NOMO-1 treated with DMSO at 0.1 percent for 48 hours (cell line): Measurements from ENCODE around the gene ARL15.
A peak's percentile ranks its signal among the peaks of the same experiment; 100 is the strongest.
"Not testable (repeated sequence)": the region's sequence is repeated elsewhere in the genome, so short reads cannot be mapped to it uniquely, and the experiment has no call there.

Source experiments
- DNase-seq: peaks from one replicate; lab custom pipeline; 2025; ENCODE audit not compliant: unreplicated experiment; lab: John Stamatoyannopoulos, UW

ARL15 gene

DNA sequence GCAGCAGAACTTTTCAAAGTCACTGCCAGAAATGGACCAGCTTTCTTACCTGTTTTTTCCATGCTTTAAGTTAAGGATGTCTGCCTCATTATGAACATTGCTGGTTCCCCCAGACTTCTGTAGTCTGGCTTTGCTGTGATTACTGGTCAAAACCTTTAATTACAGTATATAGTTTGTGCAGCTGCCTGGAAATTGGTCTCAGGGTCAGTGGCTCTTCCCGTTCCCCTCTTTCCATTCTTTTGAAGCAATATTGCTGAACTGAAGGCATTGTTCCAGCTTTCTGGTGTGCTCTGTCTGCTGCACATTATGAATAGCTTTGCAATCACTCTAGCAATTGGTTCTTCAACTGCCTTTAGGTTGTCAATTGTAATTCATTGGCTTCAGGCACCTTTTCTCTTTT lies 206.5 kb downstream of the ARL15 start:
- no peak for DNase-seq

DNA sequence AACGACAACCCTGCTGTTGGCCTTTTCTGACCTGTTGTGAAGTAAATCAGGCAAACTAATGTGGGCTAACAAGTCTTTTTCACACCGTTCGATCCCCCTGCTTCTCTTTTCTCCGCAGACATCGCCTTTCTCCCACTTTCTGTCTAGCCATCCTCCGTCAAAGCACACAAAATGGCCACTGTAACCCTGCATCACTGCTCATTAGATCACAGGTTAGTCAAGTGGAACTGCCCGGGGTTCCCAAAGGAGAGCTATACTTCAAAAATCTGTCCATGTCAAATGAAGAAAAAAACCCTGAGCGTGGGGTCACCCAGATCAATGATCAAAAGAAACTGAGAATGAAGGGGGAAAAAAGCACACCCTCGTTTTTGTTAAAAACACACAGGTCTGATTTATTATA lies 212.1 kb downstream of the ARL15 start:
- no peak for DNase-seq

- DNase-seq, result peak; percentile 4
These were observed 214.4 kb downstream of the ARL15 start for GRCh38 chr5:54095969-54096368.

DNA sequence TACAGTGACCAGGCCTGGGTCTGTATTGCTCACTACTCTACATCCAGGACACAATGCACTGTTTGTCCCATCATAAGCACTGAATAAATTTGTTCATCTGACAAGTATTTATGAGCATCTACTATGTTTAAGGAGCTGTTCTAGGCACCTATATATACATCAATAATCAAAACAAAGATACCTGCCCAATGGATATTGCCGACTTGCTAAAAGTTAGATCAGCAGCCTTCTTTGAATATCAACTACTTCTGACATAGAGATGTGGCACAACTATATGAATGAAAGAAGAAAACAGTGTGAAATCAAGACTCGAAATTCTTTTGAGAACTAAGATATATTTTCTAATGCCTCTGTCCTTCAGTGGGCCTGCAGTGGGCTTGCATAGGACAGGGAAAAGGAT lies 215.7 kb downstream of the ARL15 start:
- no peak for DNase-seq

- no peak for DNase-seq
These were observed 216.5 kb downstream of the ARL15 start for GRCh38 chr5:54093861-54094260.

- no peak for DNase-seq
These were observed 217.3 kb downstream of the ARL15 start for GRCh38 chr5:54093081-54093492.

GRCh38 chr5:54091307-54092130 lies 218.9 kb downstream of the ARL15 start:
- DNase-seq, result no peak

GRCh38 chr5:54090495-54091120 lies 219.8 kb downstream of the ARL15 start:
- DNase-seq, result no peak

GRCh38 chr5:54088081-54088480 lies 222.3 kb downstream of the ARL15 start:
- DNase-seq, result no peak

- no peak for DNase-seq
These were observed 222.9 kb downstream of the ARL15 start for GRCh38 chr5:54087436-54087835.

DNA sequence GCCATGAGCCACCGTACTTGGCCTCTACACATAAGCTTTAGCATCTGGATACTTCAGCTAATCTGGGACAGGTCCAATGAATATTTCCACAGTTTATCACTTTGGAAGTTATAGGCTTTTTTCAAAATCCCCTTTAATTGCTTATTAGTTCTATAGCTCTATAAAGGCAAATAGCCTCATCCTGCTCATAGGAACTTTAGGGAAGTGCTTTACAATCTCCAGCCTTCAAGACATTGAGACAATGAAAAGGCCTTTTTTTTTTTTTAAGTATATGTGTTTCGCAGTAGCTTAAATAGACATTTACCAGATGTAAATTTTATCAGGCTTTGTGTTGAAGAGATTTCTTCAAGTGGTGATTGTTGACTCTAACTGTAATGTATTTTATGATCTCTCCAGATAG lies 224.2 kb downstream of the ARL15 start:
- no peak for DNase-seq

- DNase-seq, result no peak
These were observed 225.7 kb downstream of the ARL15 start for GRCh38 chr5:54084696-54085095.

DNA sequence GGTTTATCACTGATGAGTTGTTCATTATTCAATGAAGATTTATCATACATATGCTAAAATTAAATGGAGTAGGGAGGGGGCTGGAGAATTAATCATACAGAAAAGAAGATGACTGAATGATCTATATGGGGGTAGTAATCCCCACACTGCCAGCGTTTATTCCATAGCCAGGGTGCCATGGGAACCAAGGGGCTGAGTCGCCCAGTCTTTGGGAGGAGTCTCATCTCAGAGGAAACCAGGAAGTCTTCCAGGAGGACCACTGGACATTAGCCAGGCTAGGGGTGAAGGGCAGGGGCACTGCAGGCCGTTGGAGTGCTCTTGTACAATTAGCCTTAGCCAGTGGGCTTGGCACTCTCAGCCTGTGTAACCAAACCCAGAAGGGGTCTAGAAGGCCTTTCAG lies 226.5 kb downstream of the ARL15 start:
- DNase-seq, result no peak

- no peak for DNase-seq
These were observed 227.1 kb downstream of the ARL15 start for GRCh38 chr5:54083245-54083644.

DNA sequence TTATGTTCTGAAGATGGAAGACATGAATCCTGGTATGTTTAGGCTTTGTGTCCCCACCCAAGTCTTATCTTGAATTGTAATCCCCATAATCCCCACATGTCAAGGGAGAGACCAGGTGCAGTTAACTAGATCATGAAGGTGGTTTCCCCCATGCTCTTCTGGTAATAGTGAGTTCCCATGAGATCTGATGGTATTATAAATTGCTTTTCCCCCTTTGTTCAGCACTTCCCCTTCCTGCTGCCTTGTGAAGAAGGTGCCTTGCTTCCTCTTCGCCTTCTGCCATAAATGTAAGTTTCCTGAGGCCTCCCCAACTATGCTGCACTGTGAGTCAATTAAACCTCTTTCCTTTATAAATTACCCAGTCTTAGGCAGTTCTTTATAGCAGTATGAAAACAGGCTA lies 229.0 kb downstream of the ARL15 start:
- no peak for DNase-seq

GRCh38 chr5:54080831-54081230 lies 229.5 kb downstream of the ARL15 start:
- peak; percentile 61 for DNase-seq

GRCh38 chr5:54073735-54074134 lies 236.6 kb downstream of the ARL15 start:
- DNase-seq, result no peak

- no peak for DNase-seq
These were observed 237.2 kb downstream of the ARL15 start for GRCh38 chr5:54073131-54073530.

- DNase-seq, result no peak
These were observed 243.9 kb downstream of the ARL15 start for GRCh38 chr5:54066433-54066832.

DNA sequence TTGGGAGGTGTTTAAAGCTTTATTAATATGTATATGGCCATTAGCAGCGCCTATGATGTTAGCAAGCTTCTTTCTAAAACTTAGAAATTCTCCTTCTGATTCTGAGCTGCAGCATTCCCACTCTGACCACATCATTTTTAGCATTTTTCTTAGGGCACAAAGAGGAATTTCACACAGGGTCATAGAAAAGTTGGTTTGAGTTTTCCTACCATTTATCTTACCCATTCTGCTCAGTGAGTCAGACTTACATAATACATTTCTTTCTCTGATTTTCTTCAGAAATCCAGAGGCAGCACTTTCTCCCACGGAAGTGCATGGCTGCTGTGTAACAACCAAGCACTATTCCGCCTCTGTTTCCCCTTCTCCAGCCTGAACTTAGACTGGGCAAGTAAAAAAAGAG lies 246.6 kb downstream of the ARL15 start:
- DNase-seq, result no peak

- DNase-seq, result no peak
These were observed 247.4 kb downstream of the ARL15 start for GRCh38 chr5:54062958-54063357.

DNA sequence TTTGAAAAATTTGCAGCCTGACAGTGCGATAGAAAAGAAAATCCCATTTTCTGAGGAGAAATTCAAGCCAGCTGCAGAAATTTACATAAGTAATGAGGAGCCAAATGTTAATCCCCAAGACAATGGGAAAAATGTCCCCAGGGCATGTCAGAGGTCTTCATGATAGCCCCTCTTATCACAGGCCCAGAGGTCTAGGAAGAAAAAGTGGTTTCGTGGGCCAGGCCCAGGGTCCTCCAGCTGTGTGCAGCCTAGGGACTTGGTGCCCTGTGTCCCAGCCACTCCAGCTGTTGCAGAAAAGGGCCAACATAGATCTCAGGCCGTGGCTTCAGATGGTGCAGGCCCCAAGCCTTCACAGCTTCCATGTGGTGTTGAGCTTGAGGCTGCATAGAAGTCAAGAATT lies 249.5 kb downstream of the ARL15 start:
- DNase-seq, result not testable (repeated sequence)

- DNase-seq, result no peak
These were observed 260.4 kb downstream of the ARL15 start for GRCh38 chr5:54049963-54050362.
